ENCODE results near the gene POLR3GL.

Gene POLR3GL

GRCh38 chr1:145953861-145954260 is 10.6 kb upstream of the POLR3GL start:
- no peak for DNase-seq (ENCODE audit: low read depth in 1 of 2, low spot score in 1 of 2)
- H3K27me3 ChIP-seq (ENCODE audit: insufficient read depth, poor library complexity, severe bottlenecking): no peaks in the 10 kb centered on the region
- H3K4me3 ChIP-seq (replicated peaks; ENCODE audit: insufficient read depth, low read length): no peak overlapping the region
- TF ChIP-seq CTCF (IDR thresholded peaks at IDR 0.05; ENCODE audit: insufficient read depth, low read length) (no peak), GABPA (IDR thresholded peaks at IDR 0.05; ENCODE audit: low read depth) (no peak), POLR2AphosphoS5 (IDR thresholded peaks at IDR 0.05; ENCODE audit: low read depth) (no peak), SPI1 (IDR thresholded peaks at IDR 0.05; ENCODE audit: borderline replicate concordance, low read depth) (no peak)
- TF ChIP-seq, protein P1, sequence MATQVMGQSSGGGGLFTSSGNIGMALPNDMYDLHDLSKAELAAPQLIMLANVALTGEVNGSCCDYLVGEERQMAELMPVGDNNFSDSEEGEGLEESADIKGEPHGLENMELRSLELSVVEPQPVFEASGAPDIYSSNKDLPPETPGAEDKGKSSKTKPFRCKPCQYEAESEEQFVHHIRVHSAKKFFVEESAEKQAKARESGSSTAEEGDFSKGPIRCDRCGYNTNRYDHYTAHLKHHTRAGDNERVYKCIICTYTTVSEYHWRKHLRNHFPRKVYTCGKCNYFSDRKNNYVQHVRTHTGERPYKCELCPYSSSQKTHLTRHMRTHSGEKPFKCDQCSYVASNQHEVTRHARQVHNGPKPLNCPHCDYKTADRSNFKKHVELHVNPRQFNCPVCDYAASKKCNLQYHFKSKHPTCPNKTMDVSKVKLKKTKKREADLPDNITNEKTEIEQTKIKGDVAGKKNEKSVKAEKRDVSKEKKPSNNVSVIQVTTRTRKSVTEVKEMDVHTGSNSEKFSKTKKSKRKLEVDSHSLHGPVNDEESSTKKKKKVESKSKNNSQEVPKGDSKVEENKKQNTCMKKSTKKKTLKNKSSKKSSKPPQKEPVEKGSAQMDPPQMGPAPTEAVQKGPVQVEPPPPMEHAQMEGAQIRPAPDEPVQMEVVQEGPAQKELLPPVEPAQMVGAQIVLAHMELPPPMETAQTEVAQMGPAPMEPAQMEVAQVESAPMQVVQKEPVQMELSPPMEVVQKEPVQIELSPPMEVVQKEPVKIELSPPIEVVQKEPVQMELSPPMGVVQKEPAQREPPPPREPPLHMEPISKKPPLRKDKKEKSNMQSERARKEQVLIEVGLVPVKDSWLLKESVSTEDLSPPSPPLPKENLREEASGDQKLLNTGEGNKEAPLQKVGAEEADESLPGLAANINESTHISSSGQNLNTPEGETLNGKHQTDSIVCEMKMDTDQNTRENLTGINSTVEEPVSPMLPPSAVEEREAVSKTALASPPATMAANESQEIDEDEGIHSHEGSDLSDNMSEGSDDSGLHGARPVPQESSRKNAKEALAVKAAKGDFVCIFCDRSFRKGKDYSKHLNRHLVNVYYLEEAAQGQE (IDR thresholded peaks at IDR 0.05; ENCODE audit: insufficient replicate concordance, low read depth): no peak
- no peak overlapping the region for H3K27ac ChIP-seq (replicated peaks)

- no peak overlapping the region for H3K27ac ChIP-seq (replicated peaks)
- no peak for DNase-seq (ENCODE audit: low read depth in 1 of 2, low spot score in 1 of 2)
- H3K4me3 ChIP-seq (replicated peaks; ENCODE audit: insufficient read depth, low read length): no peak overlapping the region
- TF ChIP-seq CTCF (IDR thresholded peaks at IDR 0.05; ENCODE audit: insufficient read depth, low read length) (no peak), POLR2AphosphoS5 (IDR thresholded peaks at IDR 0.05; ENCODE audit: low read depth) (no peak), SPI1 (IDR thresholded peaks at IDR 0.05; ENCODE audit: borderline replicate concordance, low read depth) (no peak), GABPA (IDR thresholded peaks at IDR 0.05; ENCODE audit: low read depth) (no peak)
- TF ChIP-seq, protein P1 (IDR thresholded peaks at IDR 0.05; ENCODE audit: insufficient replicate concordance, low read depth): no peak
- no peaks in the 10 kb centered on the region for H3K27me3 ChIP-seq (ENCODE audit: insufficient read depth, poor library complexity, severe bottlenecking)
These were observed 9.1 kb upstream of the POLR3GL start for GRCh38 chr1:145955436-145955835.

DNA sequence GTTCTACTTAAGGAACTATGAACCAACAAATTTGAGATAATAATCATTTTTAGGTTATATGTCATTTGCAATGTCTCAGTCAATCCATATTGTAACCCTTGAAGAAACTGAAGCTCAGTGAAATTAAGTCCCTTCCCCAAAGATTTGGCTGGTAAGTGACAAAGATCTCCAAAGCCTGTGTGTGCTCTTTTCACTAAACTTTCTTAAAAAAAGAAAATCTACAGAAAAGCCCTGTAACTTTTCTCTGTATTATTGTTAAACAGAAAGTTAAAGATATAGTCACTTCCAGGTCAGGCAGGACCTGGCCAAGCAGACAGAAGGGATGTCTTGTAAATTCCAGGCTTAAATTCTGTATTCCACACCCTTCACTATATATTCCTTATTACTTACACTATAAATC is 8.1 kb upstream of the POLR3GL start:
- Histone ChIP-seq H3K27ac (replicated peaks) (no peak overlapping the region), H3K27me3 (ENCODE audit: insufficient read depth, poor library complexity, severe bottlenecking) (no peaks in the 10 kb centered on the region), H3K4me3 (replicated peaks; ENCODE audit: insufficient read depth, low read length) (peak overlapping the region; percentile 69)
- TF ChIP-seq SPI1 (IDR thresholded peaks at IDR 0.05; ENCODE audit: borderline replicate concordance, low read depth) (no peak), POLR2AphosphoS5 (IDR thresholded peaks at IDR 0.05; ENCODE audit: low read depth) (no peak), CTCF (IDR thresholded peaks at IDR 0.05; ENCODE audit: insufficient read depth, low read length) (no peak), GABPA (IDR thresholded peaks at IDR 0.05; ENCODE audit: low read depth) (no peak)
- TF ChIP-seq, protein P1 (IDR thresholded peaks at IDR 0.05; ENCODE audit: insufficient replicate concordance, low read depth): no peak
- DNase-seq (ENCODE audit: low read depth in 1 of 2, low spot score in 1 of 2): no peak

All from HL-60 (cell line).